ENCODE measurements around the gene PDPN. TPM values are rescaled to one million over a fixed set of nuclear protein-coding genes. Genes with fewer than 3 reads are reported as not detected.
"Not testable (repeated sequence)": the region's sequence is repeated elsewhere in the genome, so short reads cannot be mapped to it uniquely, and the experiment has no call there.

Gene PDPN, protein sequence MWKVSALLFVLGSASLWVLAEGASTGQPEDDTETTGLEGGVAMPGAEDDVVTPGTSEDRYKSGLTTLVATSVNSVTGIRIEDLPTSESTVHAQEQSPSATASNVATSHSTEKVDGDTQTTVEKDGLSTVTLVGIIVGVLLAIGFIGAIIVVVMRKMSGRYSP
- 10.5 TPM for total RNA-seq

DNA sequence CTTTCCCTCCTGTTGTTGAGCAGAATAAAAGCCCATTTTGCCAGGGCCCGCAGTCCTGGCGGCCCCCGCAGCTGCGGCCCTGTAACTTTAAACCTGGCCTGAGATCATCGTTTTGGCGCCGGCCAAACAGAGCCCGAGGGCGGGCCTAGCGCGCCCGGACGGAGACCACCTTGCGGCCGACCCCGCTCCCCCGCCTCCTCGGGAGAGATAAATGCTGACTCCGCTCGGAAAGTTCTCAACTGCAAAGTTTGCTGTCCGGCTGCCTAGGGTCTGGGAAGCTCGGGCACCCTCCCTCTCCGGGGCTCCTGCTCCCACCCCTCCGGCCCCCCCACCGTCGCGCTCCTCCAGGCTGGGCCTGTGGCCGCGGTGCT lies at the start of gene PDPN:
Gene PDPN (plus strand): TSS at position 238 of the 371 bp plus-strand sequence. CDS start 202 bp downstream, outside the sequence.
- peak; percentile 93 for DNase-seq

DNA sequence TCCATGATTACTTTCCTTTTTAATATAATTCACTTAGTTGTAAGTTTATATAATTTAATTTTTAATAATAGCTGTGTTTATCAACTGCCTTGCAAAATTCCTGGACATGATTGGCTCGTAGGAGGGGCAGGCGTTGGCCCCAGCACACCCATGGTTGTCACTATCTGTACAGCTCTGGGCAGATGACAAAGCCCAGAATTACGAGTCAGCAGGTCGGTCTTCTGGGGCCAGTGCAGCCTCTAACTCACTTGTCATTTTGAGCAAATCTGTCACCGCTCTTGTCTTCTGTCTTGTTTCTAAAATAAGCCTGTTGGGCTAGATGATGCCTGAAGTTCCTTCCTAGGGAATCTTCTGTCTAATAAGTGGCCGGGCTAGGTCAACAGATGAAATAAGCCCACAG lies 48.4 kb upstream of the PDPN start:
- no peak for DNase-seq

DNA sequence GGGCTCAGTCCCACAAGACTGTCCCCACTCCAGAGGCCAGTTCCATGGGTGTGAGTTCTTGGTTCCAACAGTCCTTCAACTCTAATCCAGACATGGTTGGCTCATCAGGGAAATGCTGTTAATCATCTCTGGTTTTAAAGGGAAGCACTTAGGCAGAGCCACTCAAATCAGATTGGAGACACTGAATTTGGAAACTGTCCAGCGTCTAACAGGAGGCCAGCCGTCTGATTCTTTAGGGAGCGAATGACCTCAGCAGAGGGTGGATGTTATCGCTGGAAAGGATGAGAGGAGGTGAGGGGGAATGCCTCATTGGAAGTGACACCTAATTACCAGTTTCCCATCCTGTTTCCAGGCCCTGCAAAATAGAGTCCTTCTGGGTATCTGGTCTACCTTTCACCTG lies 47.1 kb upstream of the PDPN start:
- DNase-seq, result peak; percentile 53

DNA sequence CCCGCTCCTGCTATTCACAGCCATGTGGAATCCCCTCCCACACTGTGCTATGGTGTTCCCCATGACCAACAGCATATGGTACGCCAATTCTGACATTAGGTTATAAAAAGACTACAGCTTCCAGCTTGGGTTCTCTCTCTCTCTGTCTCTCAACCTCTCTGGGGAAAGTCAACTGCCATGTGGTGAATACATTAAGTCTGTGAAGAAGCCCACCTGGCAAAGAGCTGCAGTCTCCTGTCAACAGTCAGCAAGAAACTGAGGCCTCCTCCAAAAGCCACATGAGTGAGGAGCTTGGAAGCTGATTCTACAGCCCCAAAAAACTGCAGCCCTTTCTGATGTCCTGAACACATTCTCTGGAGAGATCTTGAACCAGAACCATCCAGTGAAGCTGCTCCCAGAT lies 44.8 kb upstream of the PDPN start:
- DNase-seq, result no peak

DNA sequence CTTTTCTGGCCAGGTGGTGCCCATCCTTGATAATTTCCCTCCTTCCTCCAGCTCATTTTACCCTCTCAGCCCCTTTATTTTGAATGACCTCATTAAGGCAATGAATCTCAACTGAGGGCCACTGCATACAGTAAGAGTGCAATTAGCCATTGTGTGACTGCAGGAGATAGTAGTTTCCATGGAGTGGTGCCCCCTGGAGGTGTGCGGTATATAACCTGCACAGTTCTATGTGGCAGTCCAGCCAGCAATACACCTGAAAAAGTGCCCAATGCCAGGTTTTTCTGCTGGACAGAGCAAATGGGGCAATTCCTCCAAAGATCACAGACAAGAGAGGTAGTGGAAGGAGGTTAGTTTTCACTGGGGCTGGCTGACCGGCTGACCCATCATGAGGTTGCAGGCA lies 43.9 kb upstream of the PDPN start:
- DNase-seq, result no peak

DNA sequence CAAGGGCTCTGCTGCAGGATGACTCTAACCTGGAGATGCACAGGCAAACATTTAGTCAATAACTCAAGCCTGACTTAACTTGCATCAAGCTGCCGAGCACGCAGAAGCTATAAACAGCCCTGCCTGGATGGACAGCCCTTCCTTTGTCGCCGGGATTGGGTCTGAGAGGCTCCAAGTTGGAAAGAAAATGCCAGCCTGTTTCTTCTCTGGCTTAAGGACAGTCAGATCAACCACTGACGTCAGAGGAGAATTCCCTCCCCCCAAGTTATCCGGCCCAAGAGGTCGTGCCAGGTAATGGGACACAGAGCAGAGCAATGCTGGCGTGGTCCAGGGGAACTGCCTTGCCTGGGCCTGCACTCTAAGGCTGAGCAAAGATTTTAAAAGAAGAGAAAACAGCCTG lies 42.8 kb upstream of the PDPN start:
- peak; percentile 27 for DNase-seq

DNA sequence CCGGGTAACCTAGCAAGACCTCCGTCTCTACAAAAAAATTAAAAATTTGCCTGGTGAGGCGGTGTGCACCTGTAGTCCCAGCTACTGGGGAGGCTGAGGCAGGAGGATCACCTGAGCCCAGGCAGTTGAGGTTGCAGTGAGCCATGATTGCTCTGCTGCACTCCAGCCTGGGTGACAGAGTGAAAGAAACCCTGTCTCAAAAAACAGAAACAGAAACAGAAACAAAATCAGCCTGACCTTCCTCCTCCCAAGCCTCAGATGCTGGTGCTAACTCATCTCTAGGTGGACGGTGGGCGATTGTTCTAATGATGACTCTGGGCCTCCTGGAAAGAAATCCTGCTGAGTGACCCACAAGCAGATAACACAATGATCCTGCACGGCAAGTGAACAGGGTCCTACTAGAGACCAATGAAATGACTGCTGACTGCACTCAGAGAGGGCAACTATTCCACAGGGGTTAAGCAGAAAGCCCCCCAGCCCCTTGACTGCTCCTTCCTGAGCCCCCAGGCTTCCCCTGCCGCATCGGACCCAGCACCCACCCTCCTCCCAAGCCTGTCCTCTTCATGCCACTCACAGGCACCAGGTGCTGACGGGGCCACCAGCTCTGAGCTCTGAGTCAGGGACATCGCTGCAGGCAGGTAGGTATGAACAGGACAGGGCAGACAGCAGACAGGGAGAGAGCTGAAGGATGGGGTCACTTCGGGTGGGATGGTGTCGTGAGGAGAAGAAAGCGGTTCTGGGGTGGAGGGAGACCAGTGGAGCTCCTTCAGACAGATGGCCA lies 42.0 kb upstream of the PDPN start:
- no peak for DNase-seq

DNA sequence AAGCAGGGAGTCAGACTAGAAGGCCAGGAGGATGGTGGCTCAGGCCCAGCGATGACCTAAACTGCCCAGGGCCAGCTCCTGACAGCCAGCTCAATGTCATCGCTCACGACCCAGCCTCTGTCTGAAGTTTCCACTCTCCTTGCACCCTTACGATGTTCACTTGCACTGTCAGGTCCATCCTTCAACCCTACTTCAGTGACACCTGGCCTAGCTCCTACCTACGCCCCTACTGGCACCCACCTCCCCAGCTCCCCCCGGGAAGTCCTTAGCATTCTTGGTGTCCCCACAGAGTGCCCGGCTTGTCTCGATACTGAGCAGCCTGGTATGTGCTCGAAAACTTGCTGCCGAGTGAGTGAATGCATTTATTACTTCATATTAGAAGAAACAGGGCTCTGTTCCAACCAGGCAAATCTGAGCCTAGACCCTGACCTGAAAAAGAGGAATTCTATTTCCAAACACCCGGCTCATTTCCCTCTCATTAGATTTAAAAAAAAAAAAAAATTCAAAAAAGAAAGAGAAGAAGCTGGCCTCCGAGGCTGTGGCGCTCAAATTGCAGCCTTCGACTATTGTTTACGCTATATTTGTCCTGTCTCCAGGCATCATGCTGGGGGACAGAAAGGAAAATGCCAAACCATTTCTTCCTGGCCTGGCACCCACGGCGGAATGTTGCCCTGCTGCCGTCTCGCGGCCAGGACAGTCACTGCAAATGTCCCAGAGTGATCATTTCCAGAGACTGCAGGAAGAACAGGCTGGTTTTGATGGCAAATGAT lies 40.0 kb upstream of the PDPN start:
- DNase-seq, result peak; percentile 82

DNA sequence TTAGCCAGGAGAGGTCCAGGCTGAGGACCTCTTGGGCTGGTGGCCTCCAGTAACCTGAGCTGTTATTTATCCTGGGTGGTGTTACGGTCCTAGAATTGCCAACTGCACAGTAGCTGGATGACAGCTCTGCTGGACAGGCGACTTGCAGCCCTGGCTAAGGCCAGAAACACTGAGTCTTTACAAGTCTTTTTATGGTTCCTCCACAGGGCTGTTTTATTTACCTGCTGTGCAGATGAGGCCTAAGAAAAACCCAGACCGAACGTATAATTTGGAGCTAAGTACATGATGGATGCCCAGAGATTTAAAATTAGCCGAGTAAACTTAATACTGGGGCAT lies 39.4 kb upstream of the PDPN start:
- no peak for DNase-seq

DNA sequence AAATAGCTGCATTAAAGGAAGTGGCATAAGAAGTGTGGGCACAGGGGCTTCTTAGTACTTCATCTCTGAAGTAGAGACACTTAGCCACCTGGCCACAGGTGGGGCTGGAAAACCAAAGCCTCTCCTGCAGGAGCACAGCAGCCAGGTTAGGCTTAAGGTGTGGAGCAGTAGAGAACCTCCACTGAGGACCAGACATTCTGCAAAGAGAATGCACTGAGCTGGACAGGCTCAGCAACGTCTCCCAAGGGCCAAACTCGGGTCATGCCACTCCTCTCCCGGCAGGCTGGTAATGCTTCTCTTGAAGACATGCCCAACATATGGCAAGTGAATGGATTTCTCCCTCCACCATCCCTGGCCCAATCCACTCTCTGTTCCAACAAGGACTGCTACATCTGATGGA lies 36.8 kb upstream of the PDPN start:
- no peak for DNase-seq

DNA sequence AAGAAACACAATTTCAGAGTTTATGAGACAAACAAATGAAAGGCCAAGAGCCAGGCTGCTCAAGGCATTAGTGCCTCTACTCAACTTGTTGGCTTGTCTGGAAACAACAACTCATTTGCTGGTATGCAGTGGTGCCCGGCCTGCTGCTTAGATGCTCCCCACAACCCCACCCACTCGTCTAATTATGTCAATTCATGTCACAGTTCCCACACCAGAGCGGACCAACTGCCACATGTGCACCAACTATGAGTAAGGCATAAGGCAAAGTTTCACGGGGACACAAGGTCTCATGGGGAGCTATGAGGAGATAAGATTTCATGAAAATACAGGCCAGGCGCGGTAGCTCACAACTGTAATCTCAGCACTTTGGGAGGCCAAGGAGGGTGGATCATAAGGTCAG lies 35.4 kb upstream of the PDPN start:
- no peak for DNase-seq

DNA sequence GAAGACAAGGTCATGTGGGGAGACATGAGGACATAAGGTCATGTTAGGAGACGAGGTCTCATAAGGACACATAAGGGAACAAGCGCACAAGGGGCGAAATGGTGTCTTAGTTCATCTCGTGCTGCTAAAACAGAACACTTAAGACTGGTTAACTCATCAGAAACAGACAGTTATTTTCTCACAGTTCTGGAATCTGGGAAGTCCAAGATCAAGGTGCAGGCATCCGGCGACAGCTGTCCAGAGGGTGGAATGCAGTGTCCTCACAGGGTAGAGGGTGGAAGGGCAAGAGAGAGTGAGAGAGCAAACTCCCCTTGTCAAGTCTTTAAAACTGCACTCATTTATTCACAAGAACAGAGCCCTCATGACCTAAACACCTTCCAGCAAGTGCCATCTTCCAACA lies 34.6 kb upstream of the PDPN start:
- DNase-seq, result no peak

DNA sequence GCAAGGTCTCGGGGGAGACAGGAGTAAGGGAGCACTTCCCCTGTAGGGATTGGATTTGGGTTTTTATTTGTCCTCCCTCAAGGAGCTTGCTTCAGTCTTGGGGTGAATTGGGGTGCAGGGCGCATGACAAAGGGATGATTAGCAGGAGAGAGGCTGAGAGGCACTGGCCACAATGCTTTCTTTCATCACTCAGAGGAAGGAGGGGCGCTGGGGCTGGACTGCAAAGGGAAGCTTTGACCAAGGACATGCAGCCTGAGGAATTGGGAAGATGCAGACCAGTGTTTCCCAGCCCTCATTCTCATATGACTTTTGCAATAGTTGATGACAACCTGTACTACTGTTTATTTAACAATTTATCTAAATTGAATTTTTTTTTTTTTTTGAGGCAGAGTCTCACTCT lies 34.1 kb upstream of the PDPN start:
- no peak for DNase-seq

DNA sequence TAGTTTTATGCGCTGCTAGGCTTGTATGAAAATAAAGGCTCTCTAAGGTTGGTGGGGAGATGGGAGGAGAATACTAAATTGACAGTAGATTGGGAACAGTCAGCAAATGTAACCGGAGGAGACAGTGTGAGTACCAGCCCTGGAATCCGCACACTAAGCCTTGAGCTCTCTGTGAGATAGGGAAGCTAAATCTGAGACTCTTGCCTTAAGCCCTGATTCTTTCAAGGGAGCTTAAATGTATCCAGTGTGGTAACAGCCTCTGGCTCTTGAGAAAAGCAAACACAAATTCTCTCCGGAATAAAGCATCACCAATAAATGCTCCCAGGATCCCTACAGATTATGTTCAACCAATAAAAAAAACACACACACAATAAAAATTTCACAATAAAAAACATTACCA lies 33.0 kb upstream of the PDPN start:
- DNase-seq, result peak; percentile 71

DNA sequence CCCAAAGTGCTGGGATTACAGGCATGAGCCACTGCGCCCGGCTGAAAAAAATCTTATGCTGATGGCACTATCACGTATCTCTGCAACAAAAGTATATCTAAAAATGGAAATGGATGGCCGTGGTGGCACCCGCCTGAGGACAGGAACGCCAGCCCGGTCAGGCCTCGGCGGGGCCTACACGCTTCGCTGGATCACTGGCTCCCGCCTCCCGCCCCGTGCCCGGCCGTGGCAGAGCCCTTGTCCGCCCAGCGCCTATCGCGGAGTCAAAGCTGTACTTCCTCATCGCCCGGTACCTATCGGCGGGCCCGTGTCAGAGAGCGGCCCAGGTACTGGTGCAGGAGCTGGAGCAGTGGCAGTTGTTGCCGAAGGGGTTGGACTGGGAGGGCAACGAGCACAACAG lies 28.8 kb upstream of the PDPN start:
- no peak for DNase-seq

DNA sequence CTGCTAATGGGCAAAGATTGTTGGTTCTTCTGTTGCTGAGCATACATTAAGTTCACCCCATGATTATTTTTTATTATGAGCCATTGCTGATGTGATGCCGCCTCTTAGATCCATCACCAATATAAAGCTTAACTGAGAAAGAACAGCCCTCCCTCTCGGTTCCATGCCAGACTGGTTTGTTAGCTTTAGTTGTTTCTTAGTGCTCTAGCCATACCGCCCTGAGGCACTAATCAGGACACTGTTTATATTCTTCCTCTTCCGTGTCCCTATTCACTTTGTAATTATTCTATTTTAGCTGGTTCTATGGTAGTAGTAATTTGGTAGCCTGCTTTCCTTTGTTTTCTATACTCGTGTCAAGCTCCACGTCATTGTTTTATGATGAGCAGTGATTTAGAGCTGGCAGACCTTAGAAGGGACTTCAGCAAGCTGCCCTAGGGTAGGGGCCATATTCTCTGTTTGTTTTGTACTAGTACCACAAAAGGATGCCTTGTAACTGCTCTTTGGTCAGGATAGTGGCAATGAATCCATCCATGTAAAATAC lies 27.3 kb upstream of the PDPN start:
- DNase-seq, result no peak

DNA sequence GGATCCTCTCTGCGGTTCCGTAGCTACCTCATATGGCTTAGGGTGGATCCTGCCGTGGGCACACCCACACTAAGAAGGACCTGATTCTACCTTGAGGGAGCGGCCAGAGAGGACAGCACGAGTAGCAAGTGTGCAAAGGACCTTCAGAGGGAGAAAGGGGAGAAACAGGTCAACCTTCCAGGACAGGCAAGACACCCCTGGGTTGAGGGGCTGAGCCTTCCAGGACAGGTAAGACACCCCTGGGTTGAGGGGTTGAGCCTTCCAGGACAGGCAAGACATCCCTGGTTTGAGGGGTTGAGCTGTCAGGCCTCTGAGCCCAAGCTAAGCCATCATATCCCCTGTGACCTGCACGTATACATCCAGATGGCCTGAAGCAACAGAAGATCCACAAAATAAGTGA lies 23.1 kb upstream of the PDPN start:
- no peak for DNase-seq

DNA sequence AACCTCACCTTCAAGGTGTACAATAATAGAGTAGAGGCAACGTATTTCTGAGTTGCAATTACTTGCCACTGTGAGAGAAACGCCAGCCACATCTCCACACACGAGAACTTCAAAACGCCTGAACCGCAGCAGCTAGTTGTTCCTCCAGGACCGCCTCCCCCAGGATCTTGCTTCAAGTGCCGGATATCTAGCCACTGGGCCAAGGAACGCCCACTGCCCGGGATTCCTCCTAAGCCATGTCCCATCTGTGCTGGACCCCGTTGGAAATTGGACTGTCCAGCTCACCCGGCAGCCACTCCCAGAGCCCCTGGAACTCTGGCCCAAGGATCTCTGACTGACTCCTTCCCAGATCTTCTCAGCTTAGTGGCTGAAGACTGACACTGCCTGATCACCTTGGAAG lies 20.7 kb upstream of the PDPN start:
- not testable (repeated sequence) for DNase-seq

DNA sequence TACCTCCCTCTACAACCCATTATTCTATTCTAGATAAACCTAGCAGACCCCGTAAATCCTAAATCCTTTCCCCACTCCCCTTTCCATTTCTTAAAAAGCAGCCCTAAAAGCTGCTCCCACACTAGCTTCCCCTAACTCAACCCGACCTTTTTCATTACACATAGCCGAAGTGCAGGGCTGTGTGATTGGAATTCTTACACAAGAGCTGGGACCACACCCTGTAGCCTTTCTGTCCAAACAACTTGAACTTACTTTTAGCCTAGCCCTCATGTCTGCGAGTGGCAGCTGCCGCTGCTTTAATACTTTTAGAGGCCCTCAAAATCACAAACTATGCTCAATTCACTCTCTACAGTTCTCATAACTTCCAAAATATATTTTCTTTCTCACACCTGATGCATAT lies 19.6 kb upstream of the PDPN start:
- no peak for DNase-seq

DNA sequence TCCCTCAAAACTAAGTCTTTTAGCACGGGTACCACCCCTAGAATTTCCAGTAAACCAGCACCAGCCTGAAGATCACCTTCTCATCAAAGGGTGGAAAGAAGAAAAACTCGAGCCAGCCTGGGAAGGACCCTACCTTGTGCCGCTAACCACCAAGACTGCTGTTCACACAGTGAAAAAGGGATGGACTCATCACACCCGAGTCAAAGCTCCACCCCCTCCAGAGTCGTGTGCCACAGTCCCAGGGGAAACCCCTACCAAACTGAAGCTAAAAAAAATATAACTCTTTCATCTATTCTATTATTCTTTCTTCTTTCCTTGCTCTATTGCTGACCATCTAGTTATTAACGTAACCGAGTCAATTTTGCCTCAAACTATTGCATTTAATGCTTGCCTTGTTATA lies 13.2 kb upstream of the PDPN start:
- DNase-seq, result not testable (repeated sequence)

DNA sequence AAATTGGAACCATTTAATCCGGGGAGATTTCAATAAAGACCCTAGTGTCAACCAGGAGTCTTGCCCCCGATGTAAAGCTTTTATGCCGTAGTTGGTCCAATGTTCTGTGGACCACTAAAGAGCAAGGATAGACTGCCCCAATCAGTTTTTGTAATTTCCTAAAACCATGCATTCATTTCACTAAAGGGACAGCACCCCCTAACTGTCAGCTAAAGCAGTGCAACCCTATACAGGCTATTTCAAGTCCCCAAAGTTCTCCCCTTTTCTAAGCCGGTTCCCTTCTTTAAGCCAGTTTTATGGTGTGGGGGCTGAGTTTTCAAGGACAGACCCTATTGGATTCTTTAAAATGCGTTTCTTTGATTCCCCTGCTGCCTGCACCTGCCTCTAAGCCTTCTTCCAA lies 12.7 kb upstream of the PDPN start:
- DNase-seq, result no peak

DNA sequence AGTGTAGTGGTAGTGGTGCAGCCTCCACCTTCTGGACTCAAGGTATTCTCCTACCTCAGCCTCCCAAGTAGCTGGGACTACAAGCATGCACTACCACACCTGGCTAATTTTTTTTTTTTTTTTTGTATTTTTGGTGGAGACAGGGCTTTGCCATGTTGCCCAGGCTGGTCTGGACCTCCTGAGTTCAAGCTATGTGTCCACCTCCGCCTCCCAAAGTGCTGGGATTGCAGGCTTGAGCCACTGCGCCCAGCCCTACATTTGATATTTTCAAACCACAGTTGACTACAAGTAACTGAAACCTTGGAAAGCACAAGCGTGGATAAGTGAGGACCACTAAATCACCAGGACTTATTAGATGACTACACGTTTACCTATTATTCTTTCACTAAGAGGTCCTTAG lies 10.0 kb upstream of the PDPN start:
- DNase-seq, result no peak

DNA sequence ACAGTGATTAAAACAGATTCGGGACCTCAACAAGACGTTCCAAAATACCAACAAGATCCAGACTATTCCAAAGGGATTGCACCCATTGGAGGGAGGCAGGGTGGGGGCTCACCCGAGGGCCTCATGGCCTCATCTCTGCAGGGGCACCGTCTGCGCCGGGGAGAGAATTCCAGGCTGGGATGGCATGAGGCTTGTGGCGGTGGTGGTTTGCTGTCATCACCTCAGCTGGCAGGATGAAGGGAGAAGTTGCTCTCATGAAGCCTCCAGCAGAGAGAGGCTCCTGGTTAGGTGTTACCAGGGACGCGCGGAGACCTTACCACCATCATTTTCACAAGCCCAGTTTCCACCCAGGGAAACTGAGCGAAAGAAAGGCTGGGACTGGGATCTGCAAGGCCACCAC lies 6.7 kb upstream of the PDPN start:
- DNase-seq, result no peak

DNA sequence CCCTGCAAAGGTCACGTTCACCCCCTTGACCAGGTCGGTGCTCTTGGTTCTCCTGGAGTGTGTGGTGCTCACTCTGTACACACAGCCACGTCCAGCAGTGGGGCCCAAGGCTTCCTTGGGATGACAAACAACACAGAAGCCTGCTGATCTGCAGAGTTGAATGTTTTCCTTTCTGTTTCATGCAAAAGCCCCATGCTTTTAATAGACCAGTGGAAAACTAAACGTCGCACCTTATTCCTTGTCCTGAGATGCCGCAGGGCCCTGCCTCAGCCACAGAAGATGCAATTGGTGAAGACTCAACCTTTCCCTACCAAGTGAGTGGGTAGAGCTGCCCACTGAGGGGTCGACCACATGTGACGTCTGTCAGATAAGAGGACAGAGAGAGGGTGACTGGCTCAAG lies 5.8 kb upstream of the PDPN start:
- DNase-seq, result no peak

All from tongue (tissue), 2 donors.